IMR-90 (cell line): ENCODE results near the gene AQP6. TPM values are rescaled to one million over a fixed set of nuclear protein-coding genes. Genes with fewer than 3 reads are reported as not detected.
A peak's percentile ranks its signal among the peaks of the same experiment; 100 is the strongest.

Source experiments
- ATAC-seq: fragments of 200-7000 bp; cut with Tn5 transposase; 2 replicates; pipeline ENCODE4 v1.9.1; 2020; ENCODE audit warnings: low read depth, mild to moderate bottlenecking, moderate library complexity
- BruUV-seq: library from RNA; stranded (reverse); fragments of 400-500 nt; replicated peaks from 2 replicates; lab custom pipeline; 2021; lab: Mats Ljungman, UMichigan
- CTCF ChIA-PET: fragments of 300-600 bp; formaldehyde crosslinking; extraction: SDS; loops from one replicate; lab custom pipeline; 2021; ENCODE audit warnings: antibody characterized with exemption; lab: Yijun Ruan, JAX
- POLR2A ChIA-PET: fragments of 300-600 bp; sonication (Branson Sonifier 250); formaldehyde crosslinking; loops from one replicate; lab custom pipeline; 2022; ENCODE audit warnings: antibody characterized with exemption; ENCODE audit not compliant: unreplicated experiment; lab: Charles Lee
- DNase-seq: peaks from one replicate; pipeline ENCODE4 v3.0.0; 2013
- H2AFZ ChIP-seq: replicated peaks from 2 replicates; pipeline ENCODE3; 2013; ENCODE audit warnings: low read length, mild to moderate bottlenecking; ENCODE audit not compliant: poor library complexity
- H2AK5ac ChIP-seq: 2 replicates; pipeline ENCODE4 v1.6.1; 2013; ENCODE audit warnings: low read depth, low read length, inconsistent platforms
- H2AK9ac ChIP-seq: replicated peaks from 2 replicates; pipeline ENCODE3; 2013; ENCODE audit warnings: mild to moderate bottlenecking, low read depth, low read length, moderate library complexity; ENCODE audit not compliant: poor library complexity
- H2BK120ac ChIP-seq: 2 replicates; pipeline ENCODE4 v1.6.1; 2013; ENCODE audit warnings: low read depth, low read length, inconsistent platforms
- H2BK15ac ChIP-seq: 3 replicates; pipeline ENCODE4 v1.6.1; 2013; ENCODE audit warnings: low read depth, low read length, inconsistent platforms
- H2BK20ac ChIP-seq: 2 replicates; pipeline ENCODE4 v1.6.1; 2013; ENCODE audit warnings: low read depth, mild to moderate bottlenecking, inconsistent platforms, low read length, moderate library complexity
- H2BK5ac ChIP-seq: 2 replicates; pipeline ENCODE4 v1.6.1; 2013; ENCODE audit warnings: mild to moderate bottlenecking, low read depth, low read length, inconsistent platforms; ENCODE audit not compliant: poor library complexity, severe bottlenecking
- H3K14ac ChIP-seq: replicated peaks from 2 replicates; pipeline ENCODE4 v1.6.1; 2013; ENCODE audit warnings: low read depth, low read length, inconsistent platforms
- H3K18ac ChIP-seq: 2 replicates; pipeline ENCODE4 v1.6.1; 2013; ENCODE audit warnings: low read depth, low read length, control low read depth
- H3K23ac ChIP-seq: 2 replicates; pipeline ENCODE4 v1.6.1; 2013; ENCODE audit warnings: low read depth, low read length, inconsistent platforms
- H3K27ac ChIP-seq: 2 replicates; pipeline ENCODE4 v1.5.1; 2013; ENCODE audit warnings: mild to moderate bottlenecking, control low read depth, low read length; ENCODE audit not compliant: insufficient read depth
- H3K27me3 ChIP-seq: 2 replicates; pipeline ENCODE4 v1.6.1; 2013; ENCODE audit warnings: low read length; ENCODE audit not compliant: control insufficient read depth, insufficient read depth
- H3K36me3 ChIP-seq: 2 replicates; pipeline ENCODE4 v1.6.1; 2013; ENCODE audit warnings: low read length, mixed read lengths; ENCODE audit not compliant: control insufficient read depth, insufficient read depth
- H3K4ac ChIP-seq: 2 replicates; pipeline ENCODE4 v1.6.1; 2013; ENCODE audit warnings: low read depth, low read length, inconsistent platforms
- H3K4me1 ChIP-seq: 2 replicates; pipeline ENCODE4 v1.6.1; 2013; ENCODE audit warnings: low read length, mixed read lengths; ENCODE audit not compliant: control insufficient read depth, insufficient read depth
- H3K4me2 ChIP-seq: 2 replicates; pipeline ENCODE4 v1.6.1; 2013; ENCODE audit warnings: low read depth, mild to moderate bottlenecking, control low read depth, low read length, moderate library complexity
- H3K4me3 ChIP-seq: 2 replicates; pipeline ENCODE4 v1.5.1; 2013; ENCODE audit warnings: low read depth, mild to moderate bottlenecking, control low read depth, low read length, moderate library complexity; ENCODE audit not compliant: insufficient read depth
- H3K56ac ChIP-seq: 2 replicates; pipeline ENCODE4 v1.6.1; 2013; ENCODE audit warnings: low read length, inconsistent platforms; ENCODE audit not compliant: insufficient read depth; ENCODE audit errors: extremely low read depth
- H3K79me1 ChIP-seq, 2 experiments: 2 replicates each; pipeline ENCODE4 v1.6.1; 2013; ENCODE audit warnings: low read length in 2 of 2, inconsistent platforms in 1 of 2, low read depth in 1 of 2
- H3K9ac ChIP-seq: 2 replicates; pipeline ENCODE4 v1.6.1; 2013; ENCODE audit warnings: low read depth, low read length, control low read depth
- H3K9me1 ChIP-seq: 2 replicates; pipeline ENCODE4 v1.6.1; 2013; ENCODE audit warnings: low read length, inconsistent platforms; ENCODE audit not compliant: insufficient read depth
- H3K9me3 ChIP-seq: 2 replicates; pipeline ENCODE4 v1.6.1; 2013; ENCODE audit warnings: low read length; ENCODE audit not compliant: control insufficient read depth, insufficient read depth
- H4K20me1 ChIP-seq: 2 replicates; pipeline ENCODE4 v1.6.1; 2013; ENCODE audit warnings: low read length, inconsistent platforms; ENCODE audit not compliant: insufficient read depth
- H4K5ac ChIP-seq: 2 replicates; pipeline ENCODE4 v1.6.1; 2013; ENCODE audit warnings: mild to moderate bottlenecking, low read depth, low read length, control low read depth
- H4K8ac ChIP-seq, 2 experiments: 2 replicates each; pipeline ENCODE4 v1.6.1; 2013; ENCODE audit warnings: low read depth in 2 of 2, low read length in 2 of 2, control low read depth in 1 of 2, inconsistent platforms in 1 of 2
- H4K91ac ChIP-seq: 2 replicates; pipeline ENCODE4 v1.6.1; 2013; ENCODE audit warnings: low read depth, low read length, inconsistent platforms; ENCODE audit not compliant: insufficient read depth
- CEBPB ChIP-seq: IDR thresholded peaks from 2 replicates; pipeline ENCODE4 v1.6.1; 2012; ENCODE audit warnings: low read depth, low read length, improper control_type of control experiment
- ELK1 ChIP-seq: fragments of 150-350 bp; IDR thresholded peaks from 2 replicates; pipeline ENCODE4 v1.6.1; 2016; ENCODE audit warnings: low read depth, mild to moderate bottlenecking, low read length, moderate library complexity, borderline replicate concordance
- MAZ ChIP-seq: IDR thresholded peaks from 2 replicates; pipeline ENCODE4 v1.6.1; 2012; ENCODE audit warnings: low read depth, mild to moderate bottlenecking, low read length, improper control_type of control experiment, moderate library complexity, borderline replicate concordance
- MXI1 ChIP-seq: IDR thresholded peaks from 2 replicates; pipeline ENCODE4 v1.6.1; 2012; ENCODE audit warnings: low read depth, mild to moderate bottlenecking, low read length, moderate library complexity, borderline replicate concordance
- NFE2L2 ChIP-seq: fragments of 150-350 bp; IDR thresholded peaks from 2 replicates; pipeline ENCODE4 v1.6.1; 2016; ENCODE audit warnings: low read depth, mild to moderate bottlenecking, low read length
- POLR2A ChIP-seq: IDR thresholded peaks from 2 replicates; pipeline ENCODE4 v1.6.1; 2012; ENCODE audit warnings: mild to moderate bottlenecking, low read depth, low read length
- RCOR1 ChIP-seq: IDR thresholded peaks from 2 replicates; pipeline ENCODE4 v1.6.1; 2012; ENCODE audit warnings: mild to moderate bottlenecking, low read length, improper control_type of control experiment; ENCODE audit not compliant: insufficient replicate concordance
- RFX5 ChIP-seq: IDR thresholded peaks from 2 replicates; pipeline ENCODE4 v1.8.0; 2012; ENCODE audit warnings: low read depth, mild to moderate bottlenecking, low read length, moderate library complexity
- USF2 ChIP-seq: fragments of 150-350 bp; IDR thresholded peaks from 2 replicates; pipeline ENCODE4 v1.6.1; 2017; ENCODE audit warnings: mild to moderate bottlenecking, antibody characterized with exemption, low read length, low read depth
- WGBS, 2 experiments: methylation state at CpG; one replicate each; pipeline versions ENCODE4 v1.1.5 to v1.1.7; 2013; ENCODE audit warnings: missing lambda C conversion rate in 2 of 2; ENCODE audit not compliant: insufficient read length in 1 of 2; ENCODE audit errors: extremely low coverage in 2 of 2; 5-methylcytosine and 5-hydroxymethylcytosine counted together
- dilution Hi-C: fragments of 300-500 bp; cut with HindIII; formaldehyde crosslinking; loops from one replicate; pipeline ENCODE4 v1.14.3; 2018; ENCODE audit warnings: low sequenced_read_pairs; ENCODE audit not compliant: unreplicated experiment
- in situ Hi-C: fragments of 300-500 bp; cut with MboI; formaldehyde crosslinking; loops from 3 replicates; pipeline ENCODE4 v1.14.3; 2019; ENCODE audit warnings: low sequenced_read_pairs, inconsistent platforms, mixed read lengths
- intact Hi-C: fragments of 100-400 bp; cut with micrococcal nuclease; formaldehyde crosslinking; loops from 2 replicates; pipeline ENCODE4 v1.10.0; 2022
- polyA plus RNA-seq, 3 experiments: library from polyadenylated mRNA; depleted of rRNA; stranded (reverse); fragments of >200 nt; gene quantifications; 2 replicates each; pipeline ENCODE4 v1.2.3, GENCODE V29; 2012; ENCODE audit warnings: low replicate concordance in 1 of 3
- total RNA-seq: library from RNA; depleted of rRNA; stranded (reverse); fragments of >200 nt; gene quantifications from 2 replicates; pipeline ENCODE4 v1.2.3, GENCODE V29; 2012

AQP6 gene
- total and polyA plus RNA-seq, 2 of the 4 experiments (the other 2 are of a cell fraction), result not detected

- no peaks in the 10 kb centered on the region for H3K36me3 ChIP-seq
- H3K9me3 ChIP-seq, result no peaks in the 10 kb centered on the region
- peak within 1 kb of the TSS; percentile 83 for H3K4me3 ChIP-seq
- H4K91ac ChIP-seq, result peak within 1 kb of the TSS; percentile 78
- H2BK20ac ChIP-seq, result peak within 1 kb of the TSS; percentile 45; the same call in 1 of the 2 replicates
- peak within 1 kb of the TSS; percentile 93 for H3K23ac ChIP-seq
- H3K27ac ChIP-seq, result peak within 1 kb of the TSS; percentile 58
- peak within 1 kb of the TSS; percentile 22 for H3K56ac ChIP-seq
- H3K4ac ChIP-seq, result peak within 1 kb of the TSS; percentile 86
- WGBS, 2 experiments, result 0% methylated on average over 28 of the region's 47 CpGs; no CpG with 5 or more reads in 1 of the 2 experiments
- peak within 1 kb of the TSS; percentile 61 for H3K9ac ChIP-seq
- peak within 1 kb of the TSS; percentile 99 for H4K5ac ChIP-seq
- no peaks in the 10 kb centered on the region for H4K20me1 ChIP-seq
- H2BK5ac ChIP-seq, result peak within 1 kb of the TSS; percentile 94
- TF ChIP-seq RCOR1 (no peak), MAZ (no peak; the same call in 1 of the 2 replicates), RFX5 (no peak), USF2 (peak; percentile 86), ELK1 (no peak), MXI1 (0 out of 2 replicates have a peak, but pooled peaks have one; percentile 60), NFE2L2 (no peak), POLR2A (peak; percentile 63; the same call in 1 of the 2 replicates), CEBPB (no peak)
- H2BK15ac ChIP-seq, result peak within 1 kb of the TSS; percentile 74; the same call in 1 of the 3 replicates
- in situ Hi-C loops, result no loop called here
- ChIA-PET CTCF (interaction anchor here (0.9 to 1.1 kb wide), 3 partner anchors 30 to 58 kb away, joined by 3 to 5 read pairs (median 3); no protein-coding TSS in a partner anchor), POLR2A (interaction anchor here (0.7 kb wide), 1 partner anchor 8 kb away, joined by 5 read pairs; no protein-coding TSS in a partner anchor)
- DNase-seq, result peak; percentile 98
- peak within 1 kb of the TSS; percentile 88 for H3K18ac ChIP-seq
- peak within 1 kb of the TSS; percentile 60 for H2BK120ac ChIP-seq
- BruUV-seq, result no TSS peak
- H2AK9ac ChIP-seq, result peak within 1 kb of the TSS; percentile 96
- intact Hi-C loops, result no loop called here
- H3K9me1 ChIP-seq, result 0 out of 2 replicates have a peak, but pooled peaks cover 3% of the 10 kb centered on the region
- peak within 1 kb of the TSS; percentile 96 for H3K14ac ChIP-seq
- H3K27me3 ChIP-seq, result no peaks in the 10 kb centered on the region
- ATAC-seq, result peak; percentile 98
- peaks cover 0 to 13% of the 10 kb centered on the region in 2 experiments; a peak in 2 of 4 replicates for H3K79me1 ChIP-seq
- H2AK5ac ChIP-seq, result peak within 1 kb of the TSS; percentile 40; the same call in 1 of the 2 replicates
- H3K4me2 ChIP-seq, result peak within 1 kb of the TSS; percentile 95
- dilution Hi-C loops, result no loop called here
- H4K8ac ChIP-seq, result peak within 1 kb of the TSS; percentile 96 to 99
- H3K4me1 ChIP-seq, result no peaks in the 10 kb centered on the region; the same call in 1 of the 2 replicates
- peak within 1 kb of the TSS; percentile 98 for H2AFZ ChIP-seq
These were observed 52.7 kb downstream of the AQP6 start, which contains the start of gene RACGAP1 for GRCh38 chr12:50025187-50026059. Gene RACGAP1, minus strand, starts transcription at chr12:50025494. Its CDS starts 8,779 bp downstream, at chr12:50016715.
